GM18868 (cell line): ENCODE results near the gene RUFY3.
"Not testable (repeated sequence)": the region's sequence is repeated elsewhere in the genome, so short reads cannot be mapped to it uniquely, and the experiment has no call there.

Source experiments
- ATAC-seq: cut with Tn5 transposase; IDR thresholded peaks from one replicate; pipeline ENCODE4 v1.9.1; 2021; ENCODE audit warnings: mild to moderate bottlenecking, moderate library complexity; ENCODE audit not compliant: unreplicated experiment

Gene RUFY3

GRCh38 chr4:70734971-70735370 lies 13.2 kb downstream of the RUFY3 start:
- ATAC-seq, result peak; percentile 19

DNA sequence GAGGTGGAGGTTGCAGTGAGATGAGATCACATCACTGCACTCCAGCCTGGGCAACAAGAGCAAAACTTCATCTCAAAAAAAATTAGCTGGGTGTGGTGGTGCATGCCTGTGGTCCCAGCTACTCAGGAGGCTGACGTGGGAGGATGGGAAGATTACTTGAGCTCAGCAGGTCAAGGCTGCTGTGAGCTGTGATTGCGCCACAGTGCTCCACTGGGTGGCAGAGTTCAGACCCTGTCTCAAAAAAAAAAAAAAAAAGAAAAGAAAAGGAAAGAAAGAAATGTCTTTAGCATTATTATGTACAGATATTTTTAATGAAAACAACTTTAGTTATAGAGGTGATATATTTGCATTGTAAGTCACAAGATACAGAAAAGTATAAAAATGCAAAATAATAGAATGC lies 14.2 kb downstream of the RUFY3 start:
- not testable (repeated sequence) for ATAC-seq

DNA sequence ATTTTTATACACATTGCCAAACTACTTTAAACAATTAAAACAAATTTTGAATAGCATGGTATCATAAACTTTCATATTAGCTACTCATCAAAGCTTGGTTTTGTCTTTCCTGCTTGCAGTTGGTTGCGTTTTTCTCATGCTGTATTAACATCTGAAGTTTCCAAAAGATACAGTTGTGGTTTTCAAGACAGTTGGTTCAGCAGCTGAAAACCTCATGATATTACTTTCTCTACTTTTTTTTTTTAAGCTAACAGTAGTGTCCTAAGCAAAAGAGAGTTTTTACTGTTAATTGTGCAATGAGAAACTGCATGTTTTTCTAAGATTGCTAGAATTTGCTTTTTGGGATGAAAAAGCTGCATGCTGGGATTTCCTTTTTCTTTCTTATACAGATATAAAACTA lies 15.2 kb downstream of the RUFY3 start:
- no peak for ATAC-seq

GRCh38 chr4:70737409-70737808 lies 15.6 kb downstream of the RUFY3 start:
- ATAC-seq, result no peak

DNA sequence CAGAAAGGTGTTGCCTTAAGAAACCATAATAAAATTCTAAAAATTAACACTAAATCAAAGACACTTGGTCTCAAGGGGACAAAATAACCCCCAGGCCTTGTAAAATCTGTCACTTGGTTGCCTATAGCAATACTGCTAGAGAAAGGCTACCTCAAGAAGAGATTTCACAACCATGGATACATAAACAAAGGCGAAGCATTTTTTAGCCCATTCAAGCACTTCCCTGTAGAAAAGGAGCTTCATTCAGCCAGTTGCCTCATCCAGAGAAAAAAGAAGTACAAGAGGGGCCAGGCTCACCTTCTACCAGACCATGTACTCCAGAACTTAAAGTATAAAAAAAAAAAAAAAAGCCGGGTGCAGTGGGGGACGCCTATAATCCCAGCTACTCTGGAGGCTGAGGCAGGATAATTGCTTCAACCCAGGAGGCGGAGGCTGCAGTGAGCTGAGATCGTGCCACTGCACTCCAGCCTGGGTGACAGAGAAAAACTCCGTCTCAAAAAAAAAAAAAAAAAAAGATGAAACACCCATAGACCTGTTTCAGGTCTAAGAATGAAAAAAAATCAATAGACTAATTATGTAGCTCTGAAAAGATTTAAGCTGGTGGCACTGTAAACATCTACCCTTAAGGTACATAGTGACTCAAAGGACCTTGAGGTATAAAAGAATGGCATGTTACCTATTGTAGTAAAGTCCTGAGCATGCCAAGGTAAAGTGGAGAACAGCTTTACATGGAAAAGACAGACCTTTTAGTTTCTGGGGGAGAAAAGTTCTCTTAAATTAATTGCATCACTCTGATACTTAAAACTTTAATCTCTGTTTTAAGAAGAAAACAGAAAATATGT lies 18.0 kb downstream of the RUFY3 start:
- no peak for ATAC-seq

DNA sequence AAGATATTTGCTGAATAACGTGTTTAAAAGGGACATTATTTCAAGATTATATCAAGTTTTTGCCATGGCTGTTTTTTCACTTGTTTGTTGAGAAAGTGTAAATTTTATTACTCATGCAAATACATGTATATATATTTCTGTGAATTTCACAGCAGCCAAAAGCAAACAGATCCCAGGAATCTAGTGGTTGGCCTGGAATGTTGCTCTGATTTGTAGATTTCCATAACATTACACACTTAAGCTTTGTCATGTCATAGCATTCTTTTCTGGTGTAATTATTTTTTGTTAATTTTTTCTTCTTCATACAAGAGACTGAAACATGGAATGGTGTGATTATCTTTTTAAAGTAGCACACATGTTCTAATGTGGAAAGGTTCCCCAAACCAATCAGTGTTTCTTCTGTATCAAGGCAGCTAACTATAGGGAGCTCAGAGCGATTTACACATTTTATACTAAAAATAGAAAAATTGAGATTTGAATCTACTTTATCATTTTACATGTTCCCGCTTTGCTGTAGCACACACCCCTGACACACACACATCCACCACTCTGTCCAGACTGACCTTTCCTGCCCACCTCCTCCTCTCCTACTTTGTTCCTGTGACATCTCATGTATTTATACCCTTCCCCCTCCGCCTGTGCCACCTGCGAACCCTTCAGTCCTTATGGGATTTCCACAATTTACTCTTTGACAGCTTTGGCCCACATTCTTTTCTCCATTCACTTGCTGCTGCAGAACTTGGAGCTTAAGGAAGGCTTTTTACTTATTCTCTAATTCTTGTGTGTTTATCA lies 20.3 kb downstream of the RUFY3 start:
- ATAC-seq, result no peak

DNA sequence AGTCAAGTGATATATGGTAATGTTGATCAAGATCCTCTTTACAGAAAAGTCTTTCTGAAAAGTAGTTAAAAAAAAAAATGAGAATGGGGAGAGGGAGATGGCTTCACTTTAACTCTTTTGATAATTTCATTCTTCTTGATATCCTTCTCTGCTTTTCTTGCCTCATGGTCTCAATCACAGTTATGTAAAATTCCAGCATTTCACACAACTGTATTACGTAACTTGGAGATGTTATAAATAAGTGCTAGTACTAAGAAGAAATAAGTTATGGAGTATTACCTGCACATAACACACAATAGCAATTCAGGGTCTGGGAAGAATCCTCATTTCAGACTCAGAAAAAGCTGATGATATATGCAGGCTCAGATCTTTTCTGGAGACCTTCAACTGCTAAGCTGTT lies 22.0 kb downstream of the RUFY3 start:
- no peak for ATAC-seq

GRCh38 chr4:70746179-70746839 lies 24.5 kb downstream of the RUFY3 start:
- ATAC-seq, result no peak

GRCh38 chr4:70747874-70748273 lies 26.1 kb downstream of the RUFY3 start:
- no peak for ATAC-seq

DNA sequence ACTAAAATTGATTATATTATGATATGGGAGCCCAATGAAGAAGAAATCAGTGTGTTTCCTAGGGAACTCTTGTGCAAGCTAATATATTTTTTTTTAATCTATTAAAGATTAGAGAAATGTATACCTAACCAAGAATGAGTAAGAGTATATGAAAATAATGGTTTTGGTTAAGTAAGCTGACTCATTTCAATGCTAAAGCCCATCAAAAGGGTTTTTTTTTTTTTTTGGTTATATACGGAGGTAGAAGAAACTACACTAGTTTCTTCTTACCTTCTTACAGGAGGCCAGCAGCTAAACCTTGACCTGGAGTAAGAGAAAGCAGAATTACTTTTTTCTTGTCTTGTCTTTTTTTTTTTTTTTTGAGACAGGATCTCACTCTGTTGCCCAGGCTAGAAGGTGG lies 27.5 kb downstream of the RUFY3 start:
- peak; percentile 85 for ATAC-seq

DNA sequence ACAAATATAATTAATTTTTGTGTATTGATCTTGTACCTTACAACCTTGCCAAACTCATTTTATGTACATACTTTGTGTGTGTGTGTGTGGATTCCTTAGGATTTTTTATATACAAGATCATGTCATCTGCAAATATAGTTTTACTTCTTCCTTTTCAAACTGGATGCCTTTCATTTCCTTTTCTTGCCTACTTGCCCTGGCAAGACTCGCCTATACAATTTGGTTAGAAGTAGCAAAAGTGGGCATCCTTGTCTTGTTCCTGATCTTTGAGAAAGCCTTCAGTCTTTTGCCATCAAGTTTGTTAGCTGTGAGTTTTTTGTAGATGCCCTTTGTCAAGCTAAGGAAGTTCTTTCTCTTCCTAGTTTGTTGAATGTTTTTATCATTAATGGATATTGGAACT lies 30.5 kb downstream of the RUFY3 start:
- no peak for ATAC-seq

GRCh38 chr4:70753630-70754029 lies 31.9 kb downstream of the RUFY3 start:
- no peak for ATAC-seq

- peak; percentile 75 for ATAC-seq
Measured at GRCh38 chr4:70754470-70754869, 32.7 kb downstream of the RUFY3 start.

DNA sequence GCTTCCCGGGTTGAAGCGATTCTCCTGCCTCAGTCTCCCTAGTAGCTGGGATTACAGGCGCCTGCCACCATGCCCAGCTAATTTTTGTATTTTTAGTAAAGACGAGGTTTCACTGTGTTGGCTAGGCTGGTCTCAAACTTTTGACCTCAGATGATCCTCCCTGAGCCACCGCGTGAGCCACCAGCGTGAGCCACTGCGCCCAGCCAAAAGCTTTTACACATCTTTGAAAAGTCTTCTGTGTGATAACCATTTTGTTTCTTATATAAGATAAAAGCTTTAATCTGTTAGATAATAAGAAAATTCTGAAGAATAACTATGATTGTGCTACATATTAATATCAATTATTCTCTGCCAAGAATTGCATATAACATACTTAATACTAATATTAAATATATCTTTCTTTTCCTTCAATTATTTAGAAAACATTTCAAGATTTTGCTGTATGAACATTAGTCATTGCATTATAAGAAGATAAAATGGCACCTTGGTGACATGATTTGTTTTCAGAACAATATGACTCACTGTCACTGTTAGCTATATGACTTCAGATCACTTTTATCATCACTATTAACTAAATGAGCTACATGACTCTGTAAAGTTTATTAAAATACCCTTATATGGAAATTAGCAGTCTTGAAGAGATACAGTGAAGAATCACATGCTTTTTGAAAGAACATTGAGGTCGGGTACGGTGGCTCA lies 33.4 kb downstream of the RUFY3 start:
- ATAC-seq, result peak; percentile 55

DNA sequence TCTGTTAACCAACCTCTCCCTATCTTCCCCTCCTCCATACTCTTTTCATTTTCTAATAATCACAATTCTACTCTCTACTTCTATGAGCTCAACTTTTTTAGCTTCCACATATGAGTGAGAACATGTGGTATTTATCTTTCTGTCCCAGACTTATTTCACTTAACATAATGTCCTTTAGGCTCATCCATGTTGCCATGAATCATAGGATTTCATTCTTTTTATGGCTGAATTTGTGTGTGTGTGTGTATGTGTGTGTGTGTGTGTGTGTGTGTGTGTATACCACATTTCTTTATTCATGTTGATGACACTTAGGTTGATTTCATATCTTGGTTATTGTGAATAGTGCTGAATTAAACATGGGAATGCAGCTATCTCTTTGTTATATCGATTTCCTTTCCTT lies 37.4 kb downstream of the RUFY3 start:
- no peak for ATAC-seq

DNA sequence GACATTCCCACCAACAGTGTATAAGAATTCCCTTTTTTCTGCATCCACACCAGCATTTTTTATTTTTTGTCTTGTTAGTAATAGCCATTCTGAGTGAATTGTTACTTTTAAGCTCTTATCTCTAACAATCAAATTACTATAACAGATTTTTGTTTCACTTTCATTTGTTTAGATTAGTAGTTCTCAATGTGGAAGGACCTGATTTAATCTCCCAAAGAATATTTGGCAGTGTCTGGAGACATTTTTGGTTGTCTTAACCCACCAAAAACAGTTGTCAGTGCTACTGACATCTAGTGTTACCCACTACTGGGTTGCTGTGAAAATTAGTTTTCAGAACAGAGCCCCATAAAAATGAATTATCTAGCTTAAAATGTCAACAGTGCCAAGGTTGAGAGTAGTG lies 37.9 kb downstream of the RUFY3 start:
- ATAC-seq, result no peak

- ATAC-seq, result no peak
Measured at GRCh38 chr4:70760662-70761061, 38.9 kb downstream of the RUFY3 start.

DNA sequence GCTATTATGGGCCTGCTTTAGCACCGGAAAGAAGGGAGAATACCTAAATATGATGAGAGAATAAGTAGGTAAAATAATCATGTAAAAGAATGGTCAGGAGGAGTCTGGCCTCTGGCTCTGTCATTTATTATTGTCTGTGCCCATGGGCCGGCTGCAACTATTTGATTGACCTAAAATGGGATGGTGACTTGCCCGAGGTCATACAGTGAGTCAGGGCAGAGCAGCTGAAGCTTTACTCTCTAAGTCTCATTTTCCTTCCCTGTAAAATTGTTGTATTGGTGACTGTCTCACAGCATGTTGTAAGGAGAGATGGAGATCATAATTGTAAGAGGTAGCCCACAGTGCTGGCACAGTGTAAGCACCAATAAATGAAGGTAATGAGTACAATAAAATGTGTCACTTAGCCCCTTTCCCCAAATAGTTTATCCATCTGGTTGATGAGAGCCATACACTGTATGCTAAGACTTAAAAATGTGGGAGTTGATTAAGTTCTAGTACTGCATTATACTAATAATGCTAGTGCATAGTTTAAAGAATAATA lies 39.6 kb downstream of the RUFY3 start:
- ATAC-seq, result no peak

DNA sequence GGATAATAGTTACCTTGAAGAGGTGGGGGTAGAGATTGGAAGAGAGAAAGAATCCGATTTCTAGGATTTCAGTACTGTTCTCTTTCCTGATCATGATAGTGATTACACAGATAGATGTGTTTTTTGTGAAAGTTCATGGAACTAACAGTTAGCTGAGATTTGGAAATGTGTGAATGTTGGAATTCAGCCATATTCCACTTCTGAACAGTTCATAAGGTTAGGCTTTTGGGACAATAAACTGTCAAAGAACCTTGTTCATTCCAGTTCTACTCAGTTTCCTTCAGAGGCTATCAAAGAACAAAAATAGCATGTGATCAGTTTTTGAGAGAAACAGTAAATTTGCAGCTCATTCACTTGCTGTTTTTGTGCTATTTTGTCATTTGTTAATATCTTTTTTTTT lies 43.6 kb downstream of the RUFY3 start:
- ATAC-seq, result no peak

DNA sequence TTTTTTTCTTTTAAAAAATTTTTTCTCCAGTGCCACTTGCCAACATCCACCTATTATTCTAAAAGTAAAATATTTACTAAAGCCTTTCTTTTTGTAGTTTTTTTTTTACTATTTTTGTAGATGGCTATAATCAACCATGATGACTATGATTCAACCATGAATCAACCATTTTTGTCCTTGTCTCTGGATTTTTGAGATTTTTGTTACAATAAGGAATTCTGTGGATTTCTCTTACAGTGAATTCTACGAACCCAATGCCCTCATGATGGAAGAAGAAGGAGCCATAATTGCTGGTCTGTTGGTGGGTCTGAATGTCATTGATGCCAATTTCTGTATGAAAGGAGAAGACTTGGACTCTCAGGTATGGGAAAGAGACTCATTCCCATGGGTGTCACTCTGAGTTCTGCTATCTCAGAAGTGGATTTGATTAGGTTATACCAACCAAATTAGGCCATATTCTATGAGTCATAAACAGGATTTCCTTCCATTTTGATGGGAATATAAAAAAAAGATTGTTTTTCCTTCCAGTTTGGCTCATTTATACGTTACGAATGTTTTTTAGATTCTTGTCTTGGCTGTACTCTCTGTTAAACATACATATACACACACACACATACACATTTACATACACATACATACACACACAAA lies 46.7 kb downstream of the RUFY3 start:
- no peak for ATAC-seq
